ENCODE measurements around the gene ENO3.

Gene ENO3

GRCh38 chr17:4919511-4920047, 31.3 kb upstream of the ENO3 start:
- TF ChIP-seq CTCF (IDR thresholded peaks at IDR 0.05) = no peak

GRCh38 chr17:4920351-4921048, 30.4 kb upstream of the ENO3 start:
- no peak for TF ChIP-seq CTCF (IDR thresholded peaks at IDR 0.05)

- no peak for TF ChIP-seq CTCF (IDR thresholded peaks at IDR 0.05)
Observed at GRCh38 chr17:4921320-4921719, 29.6 kb upstream of the ENO3 start.

- TF ChIP-seq CTCF (IDR thresholded peaks at IDR 0.05) = no peak
Observed at GRCh38 chr17:4928881-4929280, 22.0 kb upstream of the ENO3 start.

GRCh38 chr17:4931963-4932362, 19.0 kb upstream of the ENO3 start, which contains the start of gene GP1BA:
Gene GP1BA, plus strand, starts transcription at chr17:4932277. Its CDS starts 328 bp downstream, at chr17:4932605.
- no peak for TF ChIP-seq CTCF (IDR thresholded peaks at IDR 0.05)

GRCh38 chr17:4932756-4933155, 18.2 kb upstream of the ENO3 start:
- TF ChIP-seq CTCF (IDR thresholded peaks at IDR 0.05) = no peak

GRCh38 chr17:4933646-4934045, 17.3 kb upstream of the ENO3 start:
- TF ChIP-seq CTCF (IDR thresholded peaks at IDR 0.05) = no peak

Measured in LNCAP (cell line).